ENCODE results near the gene RBM15B. TPM values are rescaled to one million over a fixed set of nuclear protein-coding genes. Genes with fewer than 3 reads are reported as not detected.

RBM15B gene
- total RNA-seq, 1 experiment from 2014 or later, result 30.9 TPM

GRCh38 chr3:51393134-51393495 is 2.0 kb downstream of the RBM15B start:
- Histone ChIP-seq H3K4me3 (ENCODE audit: low read depth in 2 of 2, low read length in 2 of 2) (no peak overlapping the region), H3K36me3 (ENCODE audit: control insufficient read depth, insufficient read depth, low read length) (peaks cover 14% of the 10 kb centered on the region), H3K4me1 (ENCODE audit: control insufficient read depth, insufficient read depth, low read length) (peaks cover 22% of the 10 kb centered on the region), H3K27ac (ENCODE audit: low read length) (no peak overlapping the region), H3K27me3 (ENCODE audit: control insufficient read depth, insufficient read depth, low read length) (no peaks in the 10 kb centered on the region), H3K9me3 (ENCODE audit: control insufficient read depth, insufficient read depth, low read depth, low read length) (no peaks in the 10 kb centered on the region)
- intact Hi-C loops (cut with micrococcal nuclease; ENCODE audit: unreplicated experiment) (no loop called here), in situ Hi-C loops (cut with HindIII; ENCODE audit: low pct_unique_long_range_greater_than_20kb, low sequenced_read_pairs) (no loop called here)
- no peak for DNase-seq (ENCODE audit: low read depth, low spot score)
- ChIA-PET POLR2A (no interaction called here), CTCF (no interaction called here)
- no peak for ATAC-seq
- no peak for TF ChIP-seq TCF7L2 (IDR thresholded peaks at IDR 0.05; ENCODE audit: low read depth, low read length)
- no peak for TF ChIP-seq CTCF (IDR thresholded peaks at IDR 0.05)
- no peak for TF ChIP-seq POLR2AphosphoS5 (IDR thresholded peaks at IDR 0.05; ENCODE audit: low read depth, low read length)
- TF ChIP-seq REST (IDR thresholded peaks at IDR 0.05; ENCODE audit: insufficient read depth in 1 of 2, low read depth in 2 of 2, low read length in 1 of 2), result no peak
- TF ChIP-seq SIN3A (IDR thresholded peaks at IDR 0.05; ENCODE audit: borderline replicate concordance, insufficient read depth, low read depth, low read length), result no peak
- no TSS peak for BruUV-seq (replicated peaks)

- ChIA-PET POLR2A (no interaction called here), CTCF (no interaction called here)
- no peaks in the 10 kb centered on the region for H3K27me3 ChIP-seq (ENCODE audit: control insufficient read depth, insufficient read depth, low read length)
- ATAC-seq (no peak), DNase-seq (ENCODE audit: low read depth, low spot score) (no peak)
- H3K27ac ChIP-seq (ENCODE audit: low read length), result no peak overlapping the region
- intact Hi-C loops (cut with micrococcal nuclease; ENCODE audit: unreplicated experiment), result no loop called here
- peaks cover 17% of the 10 kb centered on the region for H3K4me1 ChIP-seq (ENCODE audit: control insufficient read depth, insufficient read depth, low read length)
- no peak overlapping the region for H3K4me3 ChIP-seq (ENCODE audit: low read depth in 2 of 2, low read length in 2 of 2)
- H3K9me3 ChIP-seq (ENCODE audit: control insufficient read depth, insufficient read depth, low read depth, low read length), result no peaks in the 10 kb centered on the region
- BruUV-seq (replicated peaks), result no TSS peak
- peaks cover 14% of the 10 kb centered on the region for H3K36me3 ChIP-seq (ENCODE audit: control insufficient read depth, insufficient read depth, low read length)
- no peak for TF ChIP-seq POLR2AphosphoS5 (IDR thresholded peaks at IDR 0.05; ENCODE audit: low read depth, low read length)
- no peak for TF ChIP-seq SIN3A (IDR thresholded peaks at IDR 0.05; ENCODE audit: borderline replicate concordance, insufficient read depth, low read depth, low read length)
- TF ChIP-seq CTCF (IDR thresholded peaks at IDR 0.05), result no peak
- in situ Hi-C loops (cut with HindIII; ENCODE audit: low pct_unique_long_range_greater_than_20kb, low sequenced_read_pairs), result no loop called here
Observed at GRCh38 chr3:51393564-51393963, 2.5 kb downstream of the RBM15B start.

GRCh38 chr3:51394541-51394940 is 3.5 kb downstream of the RBM15B start:
- POLR2A ChIA-PET, result no interaction called here
- Histone ChIP-seq H3K4me3 (ENCODE audit: low read depth in 2 of 2, low read length in 2 of 2) (no peak overlapping the region), H3K9me3 (ENCODE audit: control insufficient read depth, insufficient read depth, low read depth, low read length) (no peaks in the 10 kb centered on the region), H3K27ac (ENCODE audit: low read length) (no peak overlapping the region), H3K36me3 (ENCODE audit: control insufficient read depth, insufficient read depth, low read length) (peaks cover 9% of the 10 kb centered on the region), H3K4me1 (ENCODE audit: control insufficient read depth, insufficient read depth, low read length) (peaks cover 14% of the 10 kb centered on the region), H3K27me3 (ENCODE audit: control insufficient read depth, insufficient read depth, low read length) (no peaks in the 10 kb centered on the region)
- CTCF ChIA-PET, result no interaction called here
- in situ Hi-C loops (cut with HindIII; ENCODE audit: low pct_unique_long_range_greater_than_20kb, low sequenced_read_pairs) (no loop called here), intact Hi-C loops (cut with micrococcal nuclease; ENCODE audit: unreplicated experiment) (no loop called here)
- ATAC-seq (no peak), DNase-seq (ENCODE audit: low read depth, low spot score) (no peak)
- TF ChIP-seq TCF7L2 (IDR thresholded peaks at IDR 0.05; ENCODE audit: low read depth, low read length), result no peak
- TF ChIP-seq SIN3A (IDR thresholded peaks at IDR 0.05; ENCODE audit: borderline replicate concordance, insufficient read depth, low read depth, low read length), result no peak
- no peak for TF ChIP-seq CTCF (IDR thresholded peaks at IDR 0.05)
- TF ChIP-seq POLR2AphosphoS5 (IDR thresholded peaks at IDR 0.05; ENCODE audit: low read depth, low read length), result no peak
- no peak for TF ChIP-seq REST (IDR thresholded peaks at IDR 0.05; ENCODE audit: insufficient read depth in 1 of 2, low read depth in 2 of 2, low read length in 1 of 2)
- BruUV-seq (replicated peaks), result no TSS peak

All from Panc1 (cell line).